ENCODE measurements around the gene PRSS2. TPM values are rescaled to one million over a fixed set of nuclear protein-coding genes. Genes with fewer than 3 reads are reported as not detected.

The PRSS2 gene
- total and polyA plus RNA-seq, 4 experiments from 2014 or later = not detected

- peak; percentile 73 to 82 (median 78) for DNase-seq
- peak overlapping the region; percentile 21 for H3K27ac ChIP-seq (ENCODE audit: low read depth, low read length)
- Mint-ChIP-seq H3K4me3 (peak overlapping the region; percentile 81 to 90 (median 86)), H3K27ac (peak overlapping the region; percentile 92 to 100 (median 98)), H3K9me3 (no peaks in the 10 kb centered on the region), H3K27me3 (no peaks in the 10 kb centered on the region), H3K4me1 (peaks cover 6 to 17% (median 7%) of the 10 kb centered on the region in 4 donors), H3K36me3 (peaks cover 14 to 16% of the 10 kb centered on the region in 2 donors)
- H3K4me1 ChIP-seq (ENCODE audit: insufficient read depth, low read length) = peaks cover 17% of the 10 kb centered on the region
- no peaks in the 10 kb centered on the region for H3K9me3 ChIP-seq (ENCODE audit: control insufficient read depth in 1 of 2, low read length in 2 of 2)
- H3K36me3 ChIP-seq (ENCODE audit: insufficient read depth, low read length) = no peaks in the 10 kb centered on the region
- no peaks in the 10 kb centered on the region for H3K27me3 ChIP-seq (ENCODE audit: insufficient read depth, low read length)
- intact Hi-C loops (cut with micrococcal nuclease) = loop anchor here (1.0 kb wide), 5 partner anchors 28 to 151 kb away; no protein-coding TSS in a partner anchor
- POLR2A ChIA-PET (ENCODE audit: partially characterized antibody) = interaction anchor here (0.6 to 30.6 kb wide), 18 partner anchors 8 to 471 kb away, joined by 3 to 6843 read pairs (median 4); no protein-coding TSS in a partner anchor
- CTCF ChIA-PET (ENCODE audit: partially characterized antibody) = interaction anchor here (0.5 to 21.7 kb wide), 22 partner anchors 10 to 179 kb away, joined by 3 to 623 read pairs (median 6); no protein-coding TSS in a partner anchor
- peak overlapping the region in 1 of 2 donors; percentile 49 for H3K4me3 ChIP-seq (ENCODE audit: low read length in 2 of 2)
These were observed 12.4 kb downstream of the PRSS2 start for GRCh38 chr7:142782922-142783900.

GRCh38 chr7:142784096-142784495, 13.3 kb downstream of the PRSS2 start:
- peak overlapping the region in 2 of 8 donors; percentile 22 to 48 for H3K4me3 Mint-ChIP-seq
- Histone ChIP-seq H3K27me3 (ENCODE audit: insufficient read depth, low read length) (no peaks in the 10 kb centered on the region), H3K36me3 (ENCODE audit: insufficient read depth, low read length) (peaks cover 5% of the 10 kb centered on the region), H3K4me3 (ENCODE audit: low read length in 2 of 2) (no peak overlapping the region), H3K4me1 (ENCODE audit: insufficient read depth, low read length) (peaks cover 17% of the 10 kb centered on the region), H3K9me3 (ENCODE audit: control insufficient read depth in 1 of 2, low read length in 2 of 2) (no peaks in the 10 kb centered on the region), H3K27ac (ENCODE audit: low read depth, low read length) (peak overlapping the region; percentile 99)
- peaks cover 23 to 24% of the 10 kb centered on the region in 2 donors for H3K36me3 Mint-ChIP-seq
- DNase-seq = no peak
- peak overlapping the region; percentile 92 to 100 (median 100) for H3K27ac Mint-ChIP-seq
- H3K27me3 Mint-ChIP-seq = no peaks in the 10 kb centered on the region
- intact Hi-C loops (cut with micrococcal nuclease) = no loop called here
- peaks cover 6 to 17% (median 7%) of the 10 kb centered on the region in 4 donors for H3K4me1 Mint-ChIP-seq
- ChIA-PET POLR2A (ENCODE audit: partially characterized antibody) (interaction anchor here (0.9 to 30.6 kb wide), 6 partner anchors 24 to 152 kb away, joined by 6 to 6843 read pairs (median 32); partner anchors contain the start of gene EPHB6), CTCF (ENCODE audit: partially characterized antibody) (interaction anchor here (0.6 to 21.7 kb wide), 12 partner anchors 13 to 431 kb away, joined by 3 to 623 read pairs (median 27); partner anchors contain the start of gene EPHB6)
- peaks cover 0 to under 1% (median 0%) of the 10 kb centered on the region in 8 donors for H3K9me3 Mint-ChIP-seq

- H3K9me3 Mint-ChIP-seq = peaks cover 0 to 3% (median under 1%) of the 10 kb centered on the region in 8 donors
- peaks cover 6 to 22% (median 7%) of the 10 kb centered on the region in 4 donors for H3K4me1 Mint-ChIP-seq
- H3K9me3 ChIP-seq (ENCODE audit: control insufficient read depth in 1 of 2, low read length in 2 of 2) = no peaks in the 10 kb centered on the region
- POLR2A ChIA-PET (ENCODE audit: partially characterized antibody) = interaction anchor here (0.9 to 30.6 kb wide), 8 partner anchors 23 to 153 kb away, joined by 4 to 6843 read pairs (median 20); partner anchors contain the start of gene EPHB6
- H3K4me3 ChIP-seq (ENCODE audit: low read length in 2 of 2) = no peak overlapping the region
- peaks cover 5% of the 10 kb centered on the region for H3K36me3 ChIP-seq (ENCODE audit: insufficient read depth, low read length)
- peak overlapping the region; percentile 98 to 100 (median 100) for H3K27ac Mint-ChIP-seq
- intact Hi-C loops (cut with micrococcal nuclease) = loop anchor here (1.0 kb wide), 2 partner anchors 14 to 24 kb away; no protein-coding TSS in a partner anchor
- no peaks in the 10 kb centered on the region for H3K27me3 Mint-ChIP-seq
- peak overlapping the region; percentile 13 to 86 (median 54) for H3K4me3 Mint-ChIP-seq
- H3K4me1 ChIP-seq (ENCODE audit: insufficient read depth, low read length) = peaks cover 17% of the 10 kb centered on the region
- peaks cover 29 to 31% of the 10 kb centered on the region in 2 donors for H3K36me3 Mint-ChIP-seq
- peak overlapping the region; percentile 99 for H3K27ac ChIP-seq (ENCODE audit: low read depth, low read length)
- DNase-seq = peak; percentile 51 to 71 (median 57)
- CTCF ChIA-PET (ENCODE audit: partially characterized antibody) = interaction anchor here (0.6 to 21.7 kb wide), 12 partner anchors 13 to 430 kb away, joined by 3 to 623 read pairs (median 27); partner anchors contain the start of gene EPHB6
- no peaks in the 10 kb centered on the region for H3K27me3 ChIP-seq (ENCODE audit: insufficient read depth, low read length)
These were observed 13.9 kb downstream of the PRSS2 start for GRCh38 chr7:142784716-142785115.

DNA sequence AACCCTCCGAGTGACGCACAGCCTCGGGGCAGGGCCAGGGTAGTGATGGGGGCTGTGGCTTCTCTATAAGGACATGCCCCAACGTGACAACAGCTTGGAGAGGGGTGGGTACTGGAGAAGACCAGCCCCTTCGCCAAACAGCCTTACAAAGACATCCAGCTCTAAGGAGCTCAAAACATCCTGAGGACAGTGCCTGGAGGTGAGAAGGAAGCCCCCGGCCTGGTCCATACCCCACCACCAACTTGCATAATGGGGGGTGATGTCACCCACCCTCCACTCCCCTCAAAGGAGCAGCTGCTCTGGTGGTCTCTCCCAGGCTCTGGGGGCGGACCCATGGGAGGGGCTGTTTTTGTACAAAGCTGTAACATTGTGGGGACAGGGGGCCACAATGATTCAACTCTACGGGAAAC, 15.1 kb downstream of the PRSS2 start:
- CTCF ChIA-PET (ENCODE audit: partially characterized antibody) = interaction anchor here (0.8 to 21.7 kb wide), 5 partner anchors 12 to 595 kb away, joined by 3 to 623 read pairs (median 47); no protein-coding TSS in a partner anchor
- Mint-ChIP-seq H3K9me3 (peaks cover 0 to 3% (median under 1%) of the 10 kb centered on the region in 8 donors), H3K27ac (peak overlapping the region; percentile 98 to 100 (median 100)), H3K36me3 (peaks cover 40 to 42% of the 10 kb centered on the region in 2 donors), H3K4me3 (peak overlapping the region; percentile 82 to 91 (median 85)), H3K27me3 (no peaks in the 10 kb centered on the region), H3K4me1 (peaks cover 6 to 33% (median 7%) of the 10 kb centered on the region in 4 donors)
- H3K9me3 ChIP-seq (ENCODE audit: control insufficient read depth in 1 of 2, low read length in 2 of 2) = no peaks in the 10 kb centered on the region
- peaks cover 17% of the 10 kb centered on the region for H3K4me1 ChIP-seq (ENCODE audit: insufficient read depth, low read length)
- peak overlapping the region; percentile 99 for H3K27ac ChIP-seq (ENCODE audit: low read depth, low read length)
- H3K4me3 ChIP-seq (ENCODE audit: low read length in 2 of 2) = peak overlapping the region in 1 of 2 donors; percentile 49
- intact Hi-C loops (cut with micrococcal nuclease) = loop anchor here (1.0 kb wide), 2 partner anchors 12 to 22 kb away; no protein-coding TSS in a partner anchor
- DNase-seq = peak; percentile 75 to 94 (median 88)
- no peaks in the 10 kb centered on the region for H3K27me3 ChIP-seq (ENCODE audit: insufficient read depth, low read length)
- POLR2A ChIA-PET (ENCODE audit: partially characterized antibody) = interaction anchor here (0.6 to 30.6 kb wide), 17 partner anchors 22 to 595 kb away, joined by 3 to 6843 read pairs (median 4); partner anchors contain the start of genes CASP2, EPHB6 and GSTK1
- peaks cover 5% of the 10 kb centered on the region for H3K36me3 ChIP-seq (ENCODE audit: insufficient read depth, low read length)

DNA sequence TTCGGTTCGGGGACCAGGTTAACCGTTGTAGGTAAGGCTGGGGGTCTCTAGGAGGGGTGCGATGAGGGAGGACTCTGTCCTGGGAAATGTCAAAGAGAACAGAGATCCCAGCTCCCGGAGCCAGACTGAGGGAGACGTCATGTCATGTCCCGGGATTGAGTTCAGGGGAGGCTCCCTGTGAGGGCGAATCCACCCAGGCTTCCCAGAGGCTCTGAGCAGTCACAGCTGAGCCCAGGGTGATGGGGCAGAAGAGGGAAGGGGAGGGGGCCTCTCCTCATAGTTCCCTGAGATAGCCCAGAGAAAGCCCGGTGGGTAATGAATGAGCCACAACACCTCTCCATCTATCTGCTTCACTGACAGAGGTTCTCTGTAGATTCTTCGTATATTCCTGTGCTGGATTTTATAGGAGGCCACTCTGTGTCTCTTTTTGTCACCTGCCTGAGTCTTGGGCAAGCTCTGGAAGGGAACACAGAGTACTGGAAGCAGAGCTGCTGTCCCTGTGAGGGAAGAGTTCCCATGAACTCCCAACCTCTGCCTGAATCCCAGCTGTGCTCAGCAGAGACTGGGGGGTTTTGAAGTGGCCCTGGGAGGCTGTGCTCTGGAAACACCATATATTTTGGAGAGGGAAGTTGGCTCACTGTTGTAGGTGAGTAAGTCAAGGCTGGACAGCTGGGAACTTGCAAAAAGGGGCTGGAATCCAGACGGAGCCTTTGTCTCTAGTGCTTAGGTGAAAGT, 16.4 kb downstream of the PRSS2 start:
- H3K4me3 Mint-ChIP-seq = peak overlapping the region; percentile 90 to 100 (median 98)
- peak in 1 of 5 donors; percentile 12 for DNase-seq
- H3K9me3 Mint-ChIP-seq = peaks cover 0 to 3% (median under 1%) of the 10 kb centered on the region in 8 donors
- H3K27me3 ChIP-seq (ENCODE audit: insufficient read depth, low read length) = no peaks in the 10 kb centered on the region
- intact Hi-C loops (cut with micrococcal nuclease) = no loop called here
- H3K36me3 Mint-ChIP-seq = peaks cover 47 to 50% of the 10 kb centered on the region in 2 donors
- CTCF ChIA-PET (ENCODE audit: partially characterized antibody) = interaction anchor here (3.4 to 21.7 kb wide), 3 partner anchors 10 to 24 kb away, joined by 18 to 623 read pairs (median 47); no protein-coding TSS in a partner anchor
- H3K27me3 Mint-ChIP-seq = no peaks in the 10 kb centered on the region
- H3K4me1 Mint-ChIP-seq = peaks cover 9 to 43% (median 15%) of the 10 kb centered on the region in 4 donors
- H3K27ac ChIP-seq (ENCODE audit: low read depth, low read length) = peak overlapping the region; percentile 99
- peaks cover 12% of the 10 kb centered on the region for H3K36me3 ChIP-seq (ENCODE audit: insufficient read depth, low read length)
- POLR2A ChIA-PET (ENCODE audit: partially characterized antibody) = interaction anchor here (1.0 to 30.6 kb wide), 24 partner anchors 21 to 501 kb away, joined by 3 to 6843 read pairs (median 9); partner anchors contain the start of genes CASP2 and EPHB6
- H3K4me1 ChIP-seq (ENCODE audit: insufficient read depth, low read length) = peaks cover 27% of the 10 kb centered on the region
- no peaks in the 10 kb centered on the region for H3K9me3 ChIP-seq (ENCODE audit: control insufficient read depth in 1 of 2, low read length in 2 of 2)
- peak overlapping the region; percentile 95 to 100 (median 96) for H3K27ac Mint-ChIP-seq
- peak overlapping the region; percentile 83 to 85 for H3K4me3 ChIP-seq (ENCODE audit: low read length in 2 of 2)

DNA sequence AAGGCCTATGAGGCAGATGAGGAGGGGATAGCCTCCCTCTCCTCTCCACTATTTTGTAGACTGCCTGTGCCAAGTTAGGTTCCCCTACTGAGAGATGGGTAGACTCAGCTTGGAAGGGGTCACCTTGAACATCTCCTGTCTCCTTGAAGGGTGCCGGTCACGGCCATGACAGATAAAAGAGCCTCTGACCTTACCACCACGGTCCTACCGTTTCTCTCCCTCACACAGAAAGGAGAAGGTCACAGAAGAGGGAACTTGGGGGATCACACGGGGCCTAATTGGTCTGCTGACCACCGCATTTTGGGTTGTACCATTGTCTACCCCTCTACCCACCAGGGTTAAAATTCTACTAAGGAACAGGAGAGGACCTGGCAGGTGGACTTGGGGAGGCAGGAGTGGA, 17.0 kb downstream of the PRSS2 start:
- Mint-ChIP-seq H3K9me3 (peaks cover 0 to 3% (median under 1%) of the 10 kb centered on the region in 8 donors), H3K4me1 (peaks cover 13 to 47% (median 20%) of the 10 kb centered on the region in 4 donors), H3K4me3 (peak overlapping the region; percentile 90 to 100 (median 98)), H3K27me3 (no peaks in the 10 kb centered on the region), H3K27ac (peak overlapping the region; percentile 95 to 100 (median 96)), H3K36me3 (peaks cover 53 to 56% of the 10 kb centered on the region in 2 donors)
- POLR2A ChIA-PET (ENCODE audit: partially characterized antibody) = interaction anchor here (0.8 to 30.6 kb wide), 27 partner anchors 20 to 500 kb away, joined by 3 to 6843 read pairs (median 9); partner anchors contain the start of genes CASP2 and EPHB6
- Histone ChIP-seq H3K27me3 (ENCODE audit: insufficient read depth, low read length) (no peaks in the 10 kb centered on the region), H3K36me3 (ENCODE audit: insufficient read depth, low read length) (peaks cover 16% of the 10 kb centered on the region), H3K9me3 (ENCODE audit: control insufficient read depth in 1 of 2, low read length in 2 of 2) (no peaks in the 10 kb centered on the region), H3K4me1 (ENCODE audit: insufficient read depth, low read length) (peaks cover 33% of the 10 kb centered on the region), H3K27ac (ENCODE audit: low read depth, low read length) (peak overlapping the region; percentile 99), H3K4me3 (ENCODE audit: low read length in 2 of 2) (peak overlapping the region; percentile 83 to 85)
- CTCF ChIA-PET (ENCODE audit: partially characterized antibody) = interaction anchor here (3.4 to 21.7 kb wide), 2 partner anchors 11 to 23 kb away, joined by 18 to 623 read pairs; no protein-coding TSS in a partner anchor
- DNase-seq = peak in 1 of 5 donors; percentile 11
- intact Hi-C loops (cut with micrococcal nuclease) = no loop called here

Data from CD4-positive, alpha-beta memory T cell (primary cell).